ENCODE results near the gene DNAJB1. TPM values are rescaled to one million over a fixed set of nuclear protein-coding genes. Genes with fewer than 3 reads are reported as not detected.
A peak's percentile ranks its signal among the peaks of the same experiment; 100 is the strongest.

DNAJB1 gene
- total and polyA plus RNA-seq, 2 of the 13 experiments (the other 11 are each of a cell fraction or from before 2014, with no cell fraction given), result 87.5 to 97.3 TPM

DNA sequence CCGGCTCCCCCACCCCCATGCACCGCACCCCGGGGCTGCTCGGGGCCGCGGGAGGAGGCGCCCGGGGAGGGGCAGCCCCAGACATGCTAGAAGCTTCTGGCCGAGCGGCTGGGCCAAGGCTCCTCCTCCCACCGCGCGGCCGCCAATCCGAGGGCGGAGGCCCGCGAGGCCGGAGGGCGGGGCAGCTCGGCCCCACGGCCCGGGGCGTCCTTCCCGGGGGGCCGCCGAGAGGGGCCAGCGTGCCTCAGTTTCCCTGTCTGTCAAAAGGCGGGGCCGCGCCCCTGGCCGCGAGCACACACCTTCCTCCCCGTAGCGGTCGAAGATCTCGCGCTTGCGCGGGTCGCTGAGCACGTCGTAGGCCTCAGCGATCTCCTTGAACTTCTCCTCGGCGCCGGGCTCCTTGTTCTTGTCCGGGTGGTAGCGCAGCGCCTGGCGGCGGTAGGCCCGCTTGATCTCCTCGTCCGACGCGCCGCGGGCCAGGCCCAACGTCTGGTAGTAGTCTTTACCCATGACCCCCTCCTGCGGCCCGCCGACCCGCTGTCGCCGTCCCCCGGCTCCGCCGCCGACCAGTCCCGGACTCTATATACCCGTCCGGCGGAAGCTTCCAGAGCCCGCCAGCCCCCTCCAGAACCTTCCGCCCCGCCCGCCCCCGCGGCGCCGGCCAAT, at the start of gene DNAJB1 (continued):
- TF ChIP-seq, protein P1, sequence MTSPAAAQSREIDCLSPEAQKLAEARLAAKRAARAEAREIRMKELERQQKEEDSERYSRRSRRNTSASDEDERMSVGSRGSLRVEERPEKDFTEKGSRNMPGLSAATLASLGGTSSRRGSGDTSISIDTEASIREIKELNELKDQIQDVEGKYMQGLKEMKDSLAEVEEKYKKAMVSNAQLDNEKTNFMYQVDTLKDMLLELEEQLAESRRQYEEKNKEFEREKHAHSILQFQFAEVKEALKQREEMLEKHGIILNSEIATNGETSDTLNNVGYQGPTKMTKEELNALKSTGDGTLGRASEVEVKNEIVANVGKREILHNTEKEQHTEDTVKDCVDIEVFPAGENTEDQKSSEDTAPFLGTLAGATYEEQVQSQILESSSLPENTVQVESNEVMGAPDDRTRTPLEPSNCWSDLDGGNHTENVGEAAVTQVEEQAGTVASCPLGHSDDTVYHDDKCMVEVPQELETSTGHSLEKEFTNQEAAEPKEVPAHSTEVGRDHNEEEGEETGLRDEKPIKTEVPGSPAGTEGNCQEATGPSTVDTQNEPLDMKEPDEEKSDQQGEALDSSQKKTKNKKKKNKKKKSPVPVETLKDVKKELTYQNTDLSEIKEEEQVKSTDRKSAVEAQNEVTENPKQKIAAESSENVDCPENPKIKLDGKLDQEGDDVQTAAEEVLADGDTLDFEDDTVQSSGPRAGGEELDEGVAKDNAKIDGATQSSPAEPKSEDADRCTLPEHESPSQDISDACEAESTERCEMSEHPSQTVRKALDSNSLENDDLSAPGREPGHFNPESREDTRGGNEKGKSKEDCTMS (CRISPR knock-in tag; conservative IDR thresholded peaks at IDR 0.05), result no peak
- TF ChIP-seq, protein P2, sequence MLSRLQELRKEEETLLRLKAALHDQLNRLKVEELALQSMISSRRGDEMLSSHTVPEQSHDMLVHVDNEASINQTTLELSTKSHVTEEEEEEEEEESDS (CRISPR knock-in tag; IDR thresholded peaks at IDR 0.05; ENCODE audit: borderline replicate concordance), result no peak
- TF ChIP-seq NBN (conservative IDR thresholded peaks at IDR 0.05) (no peak), KLF6 (CRISPR knock-in tag; IDR thresholded peaks at IDR 0.05) (0 out of 2 replicates have a peak, but pooled peaks have one; percentile 25), FIP1L1 (IDR thresholded peaks at IDR 0.05; ENCODE audit: borderline replicate concordance, insufficient read depth, low read depth, low read length) (peak; percentile 90; the same call in 1 of the 2 replicates), RFX1 (IDR thresholded peaks at IDR 0.05) (no peak), ZNF33A (CRISPR knock-in tag; IDR thresholded peaks at IDR 0.05; ENCODE audit: borderline replicate concordance) (no peak), ZSCAN25 (CRISPR knock-in tag; IDR thresholded peaks at IDR 0.05) (no peak), ZSCAN22 (CRISPR knock-in tag; IDR thresholded peaks at IDR 0.05) (peak; percentile 99), TBP (CRISPR knock-in tag; IDR thresholded peaks at IDR 0.05) (0 out of 2 replicates have a peak, but pooled peaks have one; percentile 20), ZFX (CRISPR knock-in tag; IDR thresholded peaks at IDR 0.05; ENCODE audit: low read depth) (peak; percentile 92), ELF3 (CRISPR knock-in tag; IDR thresholded peaks at IDR 0.05) (no peak), ZNF672 (CRISPR knock-in tag; IDR thresholded peaks at IDR 0.05) (no peak), ZNF83 (CRISPR knock-in tag; IDR thresholded peaks at IDR 0.05; ENCODE audit: borderline replicate concordance) (0 out of 2 replicates have a peak, but pooled peaks have one; percentile 80), ZFAT (CRISPR knock-in tag; conservative IDR thresholded peaks at IDR 0.05) (no peak), ZNF260 (CRISPR knock-in tag; IDR thresholded peaks at IDR 0.05; ENCODE audit: borderline replicate concordance, low read depth) (no peak), TSC22D2 (CRISPR knock-in tag; IDR thresholded peaks at IDR 0.05; ENCODE audit: borderline replicate concordance) (no peak)
- TF ChIP-seq, protein P3, sequence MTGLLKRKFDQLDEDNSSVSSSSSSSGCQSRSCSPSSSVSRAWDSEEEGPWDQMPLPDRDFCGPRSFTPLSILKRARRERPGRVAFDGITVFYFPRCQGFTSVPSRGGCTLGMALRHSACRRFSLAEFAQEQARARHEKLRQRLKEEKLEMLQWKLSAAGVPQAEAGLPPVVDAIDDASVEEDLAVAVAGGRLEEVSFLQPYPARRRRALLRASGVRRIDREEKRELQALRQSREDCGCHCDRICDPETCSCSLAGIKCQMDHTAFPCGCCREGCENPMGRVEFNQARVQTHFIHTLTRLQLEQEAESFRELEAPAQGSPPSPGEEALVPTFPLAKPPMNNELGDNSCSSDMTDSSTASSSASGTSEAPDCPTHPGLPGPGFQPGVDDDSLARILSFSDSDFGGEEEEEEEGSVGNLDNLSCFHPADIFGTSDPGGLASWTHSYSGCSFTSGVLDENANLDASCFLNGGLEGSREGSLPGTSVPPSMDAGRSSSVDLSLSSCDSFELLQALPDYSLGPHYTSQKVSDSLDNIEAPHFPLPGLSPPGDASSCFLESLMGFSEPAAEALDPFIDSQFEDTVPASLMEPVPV (CRISPR knock-in tag; IDR thresholded peaks at IDR 0.05), result peak; percentile 76; the same call in 1 of the 2 replicates
- TF ChIP-seq, protein P4, sequence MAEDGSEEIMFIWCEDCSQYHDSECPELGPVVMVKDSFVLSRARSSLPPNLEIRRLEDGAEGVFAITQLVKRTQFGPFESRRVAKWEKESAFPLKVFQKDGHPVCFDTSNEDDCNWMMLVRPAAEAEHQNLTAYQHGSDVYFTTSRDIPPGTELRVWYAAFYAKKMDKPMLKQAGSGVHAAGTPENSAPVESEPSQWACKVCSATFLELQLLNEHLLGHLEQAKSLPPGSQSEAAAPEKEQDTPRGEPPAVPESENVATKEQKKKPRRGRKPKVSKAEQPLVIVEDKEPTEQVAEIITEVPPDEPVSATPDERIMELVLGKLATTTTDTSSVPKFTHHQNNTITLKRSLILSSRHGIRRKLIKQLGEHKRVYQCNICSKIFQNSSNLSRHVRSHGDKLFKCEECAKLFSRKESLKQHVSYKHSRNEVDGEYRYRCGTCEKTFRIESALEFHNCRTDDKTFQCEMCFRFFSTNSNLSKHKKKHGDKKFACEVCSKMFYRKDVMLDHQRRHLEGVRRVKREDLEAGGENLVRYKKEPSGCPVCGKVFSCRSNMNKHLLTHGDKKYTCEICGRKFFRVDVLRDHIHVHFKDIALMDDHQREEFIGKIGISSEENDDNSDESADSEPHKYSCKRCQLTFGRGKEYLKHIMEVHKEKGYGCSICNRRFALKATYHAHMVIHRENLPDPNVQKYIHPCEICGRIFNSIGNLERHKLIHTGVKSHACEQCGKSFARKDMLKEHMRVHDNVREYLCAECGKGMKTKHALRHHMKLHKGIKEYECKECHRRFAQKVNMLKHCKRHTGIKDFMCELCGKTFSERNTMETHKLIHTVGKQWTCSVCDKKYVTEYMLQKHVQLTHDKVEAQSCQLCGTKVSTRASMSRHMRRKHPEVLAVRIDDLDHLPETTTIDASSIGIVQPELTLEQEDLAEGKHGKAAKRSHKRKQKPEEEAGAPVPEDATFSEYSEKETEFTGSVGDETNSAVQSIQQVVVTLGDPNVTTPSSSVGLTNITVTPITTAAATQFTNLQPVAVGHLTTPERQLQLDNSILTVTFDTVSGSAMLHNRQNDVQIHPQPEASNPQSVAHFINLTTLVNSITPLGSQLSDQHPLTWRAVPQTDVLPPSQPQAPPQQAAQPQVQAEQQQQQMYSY (CRISPR knock-in tag; IDR thresholded peaks at IDR 0.05), result no peak
- TF ChIP-seq, protein P5, sequence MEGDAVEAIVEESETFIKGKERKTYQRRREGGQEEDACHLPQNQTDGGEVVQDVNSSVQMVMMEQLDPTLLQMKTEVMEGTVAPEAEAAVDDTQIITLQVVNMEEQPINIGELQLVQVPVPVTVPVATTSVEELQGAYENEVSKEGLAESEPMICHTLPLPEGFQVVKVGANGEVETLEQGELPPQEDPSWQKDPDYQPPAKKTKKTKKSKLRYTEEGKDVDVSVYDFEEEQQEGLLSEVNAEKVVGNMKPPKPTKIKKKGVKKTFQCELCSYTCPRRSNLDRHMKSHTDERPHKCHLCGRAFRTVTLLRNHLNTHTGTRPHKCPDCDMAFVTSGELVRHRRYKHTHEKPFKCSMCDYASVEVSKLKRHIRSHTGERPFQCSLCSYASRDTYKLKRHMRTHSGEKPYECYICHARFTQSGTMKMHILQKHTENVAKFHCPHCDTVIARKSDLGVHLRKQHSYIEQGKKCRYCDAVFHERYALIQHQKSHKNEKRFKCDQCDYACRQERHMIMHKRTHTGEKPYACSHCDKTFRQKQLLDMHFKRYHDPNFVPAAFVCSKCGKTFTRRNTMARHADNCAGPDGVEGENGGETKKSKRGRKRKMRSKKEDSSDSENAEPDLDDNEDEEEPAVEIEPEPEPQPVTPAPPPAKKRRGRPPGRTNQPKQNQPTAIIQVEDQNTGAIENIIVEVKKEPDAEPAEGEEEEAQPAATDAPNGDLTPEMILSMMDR (CRISPR knock-in tag; IDR thresholded peaks at IDR 0.05), result 0 out of 2 replicates have a peak, but pooled peaks have one; percentile 7
